GM19043 (cell line): ENCODE measurements around the gene SRR.
"Not testable (repeated sequence)": the region's sequence is repeated elsewhere in the genome, so short reads cannot be mapped to it uniquely, and the experiment has no call there.

Experiments used
- ATAC-seq: cut with Tn5 transposase; IDR thresholded peaks from one replicate; pipeline ENCODE4 v1.9.1; 2021; ENCODE audit warnings: low read depth; ENCODE audit not compliant: unreplicated experiment

SRR gene

GRCh38 chr17:2303204-2304188 lies at the start of gene SRR, which contains the start of gene SMG6:
SRR (plus strand) TSS chr17:2303950; CDS start chr17:2315561, 11,611 bp downstream.
SMG6 (minus strand) TSS chr17:2303785; CDS start chr17:2303720, 65 bp downstream.
- ATAC-seq = peak; percentile 79

DNA sequence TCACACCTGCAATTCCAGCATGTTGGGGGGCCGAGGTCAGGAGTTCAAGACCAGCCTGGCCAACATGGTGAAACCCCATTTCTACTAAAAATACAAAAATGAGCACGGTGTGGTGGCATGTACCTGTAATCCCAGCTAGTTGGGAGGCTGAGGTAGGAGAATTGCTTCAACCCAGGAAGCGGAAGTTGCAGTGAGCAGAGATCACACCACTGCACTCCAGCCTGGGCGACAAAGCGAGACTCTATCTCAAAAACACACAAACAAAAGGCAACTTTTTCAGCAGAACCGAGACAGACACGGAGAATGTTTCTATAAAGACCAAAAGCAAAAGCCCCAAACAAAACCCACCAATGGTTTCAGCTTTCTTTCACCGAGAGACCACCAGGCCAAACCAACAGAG lies 44.9 kb upstream of the SRR start:
- not testable (repeated sequence) for ATAC-seq

DNA sequence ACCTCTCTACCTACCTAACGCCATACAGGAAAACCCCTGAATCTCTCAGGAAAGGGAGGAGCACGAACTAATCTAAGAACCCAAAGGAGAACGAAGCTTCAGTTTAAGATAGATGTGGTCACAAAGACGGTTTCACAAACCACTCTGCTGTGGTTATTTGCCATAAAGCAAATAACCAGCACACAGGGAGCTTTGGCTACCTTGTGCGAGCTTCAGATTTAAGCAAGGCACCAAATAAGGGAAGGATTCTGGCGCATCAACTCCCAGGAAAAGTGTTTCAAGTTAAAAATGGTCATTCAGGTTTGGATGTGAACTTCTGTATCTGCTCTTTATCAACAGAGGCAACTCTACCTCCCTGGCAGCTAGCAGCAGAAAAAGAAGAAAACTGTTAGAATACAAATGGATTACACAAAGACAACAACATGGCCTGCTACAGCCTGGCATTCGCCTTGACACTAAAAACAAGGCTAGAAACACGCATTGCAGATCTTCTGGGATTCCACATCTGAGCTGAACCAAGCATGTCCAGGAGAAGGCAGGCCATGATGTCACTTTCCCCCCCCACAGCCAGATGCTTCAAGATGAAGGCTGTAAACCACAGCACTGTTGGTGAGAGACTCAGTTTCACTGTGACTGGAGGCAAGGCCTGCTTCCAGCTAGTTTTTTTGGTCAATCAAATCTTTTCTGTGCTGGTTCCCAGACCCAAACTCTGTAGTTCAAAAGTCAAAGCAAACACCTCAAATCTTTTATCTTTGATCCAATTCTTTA lies 43.8 kb upstream of the SRR start:
- ATAC-seq = peak; percentile 63

DNA sequence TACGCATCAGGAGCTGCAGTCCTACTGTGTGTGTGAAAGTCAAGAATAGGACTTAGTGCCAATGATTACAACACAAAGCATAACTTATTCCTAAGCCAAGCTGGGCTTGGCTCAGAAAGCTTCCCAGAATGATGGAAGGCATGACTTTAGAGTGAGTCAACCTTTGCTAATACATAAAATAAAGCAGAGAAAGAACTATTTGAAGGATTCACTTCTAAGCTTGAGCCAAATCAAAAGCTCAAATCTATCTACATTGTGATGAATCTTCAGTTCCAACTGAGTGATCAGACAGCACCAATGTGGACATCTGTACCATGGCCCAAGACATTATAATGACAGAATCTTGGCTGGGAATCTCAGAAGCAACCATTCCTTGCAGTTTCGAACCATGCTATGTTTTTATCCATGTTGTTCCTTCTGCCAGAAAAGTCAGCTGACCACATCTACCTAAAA lies 41.6 kb upstream of the SRR start:
- no peak for ATAC-seq

GRCh38 chr17:2263183-2264066 lies 40.3 kb upstream of the SRR start:
- ATAC-seq = no peak

DNA sequence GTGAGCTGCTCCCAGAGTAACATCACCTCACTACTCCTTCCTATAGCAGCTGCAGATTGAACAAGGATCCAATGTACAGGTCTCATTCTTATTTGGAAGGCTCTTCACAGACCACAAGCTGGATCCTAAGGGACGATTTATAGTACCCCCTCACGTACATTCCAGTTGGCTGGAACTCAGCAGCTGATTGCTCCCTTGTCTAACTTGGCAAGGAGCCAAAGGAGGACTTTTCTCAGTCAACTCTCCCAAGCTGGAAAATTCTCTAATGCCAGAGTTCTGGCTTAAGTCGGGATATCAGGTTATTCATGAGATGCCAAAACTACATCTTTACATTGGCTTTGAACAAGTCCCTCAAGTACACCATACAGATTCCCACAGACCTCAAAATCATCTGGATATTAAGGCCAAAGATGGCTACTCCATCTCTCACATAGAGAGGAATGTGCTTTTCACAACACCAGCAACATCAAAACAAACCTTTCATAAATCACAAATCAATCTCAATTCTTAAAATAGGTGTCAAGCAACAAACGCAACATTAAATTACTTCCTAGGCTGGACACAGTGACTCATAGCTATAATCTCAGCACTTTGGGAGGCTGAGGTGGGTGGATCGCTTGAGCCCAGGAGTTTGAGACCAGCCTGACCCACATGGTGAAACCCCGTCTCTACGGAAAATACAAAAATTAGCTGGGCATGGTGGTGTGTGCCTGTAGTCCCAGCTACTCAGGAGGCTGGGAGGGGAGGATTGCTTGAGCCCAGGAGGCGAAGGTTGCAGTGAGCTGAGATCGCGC lies 39.5 kb upstream of the SRR start:
- no peak for ATAC-seq

GRCh38 chr17:2265166-2265565 lies 38.6 kb upstream of the SRR start:
- ATAC-seq = not testable (repeated sequence)

GRCh38 chr17:2266045-2266864 lies 37.5 kb upstream of the SRR start:
- peak; percentile 73 for ATAC-seq

- ATAC-seq = no peak
Measured at GRCh38 chr17:2266865-2267228, 36.9 kb upstream of the SRR start.

GRCh38 chr17:2267354-2267753 lies 36.4 kb upstream of the SRR start:
- ATAC-seq = no peak

- no peak for ATAC-seq
Measured at GRCh38 chr17:2271985-2272702, 31.6 kb upstream of the SRR start.

DNA sequence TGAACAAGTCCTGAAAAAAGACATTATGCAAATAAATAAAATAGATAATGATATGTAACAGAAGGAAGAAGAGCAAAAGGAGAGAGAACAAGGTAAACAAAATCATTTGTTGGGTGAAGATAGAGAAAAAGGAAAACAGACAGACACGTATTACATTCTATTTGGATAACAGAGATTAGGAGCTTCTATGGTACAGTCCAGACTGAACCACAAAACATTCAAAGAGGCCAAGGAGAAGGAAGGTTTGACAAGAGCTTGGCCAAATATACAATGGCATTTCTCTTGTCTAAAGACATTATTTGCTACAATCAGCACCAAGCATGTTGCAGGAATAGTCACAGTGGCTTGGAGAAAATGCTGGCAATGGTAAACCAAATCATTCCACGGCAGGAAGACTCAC lies 29.3 kb upstream of the SRR start:
- ATAC-seq = no peak

DNA sequence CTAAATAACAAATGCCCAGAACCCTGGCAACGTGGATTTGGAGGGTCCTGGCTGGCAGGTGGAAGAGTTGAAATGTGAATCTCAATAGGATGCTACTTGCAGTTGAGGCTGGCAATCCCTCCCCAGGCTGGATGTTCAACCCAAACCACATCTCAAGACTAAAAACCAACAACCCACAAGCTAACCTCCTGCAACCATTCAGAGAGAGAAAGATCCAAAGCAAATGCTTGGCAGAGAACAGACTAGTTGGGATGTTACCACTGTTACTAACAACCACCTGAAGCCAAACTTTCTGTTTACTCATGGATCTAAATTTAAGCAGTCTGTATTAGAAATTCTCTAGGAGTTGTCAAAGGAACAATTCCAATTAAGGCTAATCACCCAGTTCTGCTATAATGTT lies 28.0 kb upstream of the SRR start:
- ATAC-seq = no peak

- ATAC-seq = no peak
Measured at GRCh38 chr17:2277429-2278170, 26.1 kb upstream of the SRR start.

DNA sequence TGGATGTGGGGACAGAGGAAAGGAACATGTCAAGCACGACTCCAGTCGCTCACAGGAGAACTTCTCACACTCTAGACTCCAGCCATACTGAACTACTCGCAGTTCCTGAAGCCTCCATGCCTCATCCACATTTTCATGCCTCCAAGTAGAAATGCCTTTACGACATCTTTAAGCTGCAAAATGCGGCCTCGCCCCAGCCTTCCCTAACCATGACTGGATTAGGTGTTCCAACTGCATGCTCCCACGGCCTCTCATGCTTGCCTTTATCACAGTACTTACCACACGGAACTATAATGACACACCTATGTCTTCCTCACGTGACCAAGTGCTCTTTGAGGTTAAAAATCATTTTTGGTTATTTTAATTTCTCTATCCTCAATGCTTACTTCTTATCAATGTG lies 24.0 kb upstream of the SRR start:
- ATAC-seq = no peak

DNA sequence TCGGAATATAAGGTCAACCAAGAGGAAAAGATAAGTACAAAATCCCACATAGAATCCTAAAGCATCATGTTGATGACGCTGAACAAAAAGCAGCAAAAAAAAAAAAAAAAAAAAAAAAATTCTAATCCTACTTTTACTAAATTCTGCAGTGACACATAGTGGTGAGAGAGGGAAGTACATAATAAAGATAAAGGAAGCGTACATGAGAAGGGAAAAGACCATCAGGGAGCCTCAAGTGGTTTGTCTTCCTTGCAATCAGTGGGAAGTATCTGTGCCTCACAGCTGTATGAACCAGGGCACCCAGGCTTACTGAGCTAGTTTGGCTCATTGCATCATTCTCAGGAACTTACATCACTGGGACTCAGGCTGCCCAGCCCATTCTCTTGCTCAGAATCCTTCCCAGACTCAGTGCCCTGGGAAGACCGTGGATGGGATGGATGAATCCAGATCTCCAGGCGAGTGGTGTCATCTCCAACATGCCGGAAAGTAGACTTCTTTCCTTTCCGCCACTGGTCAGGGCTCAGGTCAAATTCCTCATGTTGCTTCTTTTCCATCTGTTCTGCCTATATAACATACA lies 21.4 kb upstream of the SRR start:
- no peak for ATAC-seq

- no peak for ATAC-seq
Measured at GRCh38 chr17:2283302-2283701, 20.4 kb upstream of the SRR start.
